Gastrocnemius medialis (tissue), 4 donors: ENCODE data around the gene AKNA. TPM values are rescaled to one million over a fixed set of nuclear protein-coding genes. Genes with fewer than 3 reads are reported as not detected.

Source experiments
- ATAC-seq, 2 donors: fragments of 150-250 bp; one replicate each; pipeline ENCODE4 v1.9.1; 2016
- DNase-seq, 2 donors: peaks; one replicate each; pipeline ENCODE4 v3.0.0-alpha.2; 2019
- H3K27ac ChIP-seq, 4 donors: fragments of 200-600 bp; sonication (generic); 1 replicate in 1 of 4; 2 replicates in 3 of 4; pipeline ENCODE4 v1.5.1; 2016 to 2018; ENCODE audit warnings: mild to moderate bottlenecking in 2 of 4, moderate library complexity in 1 of 4
- H3K27me3 ChIP-seq, 3 donors: fragments of 200-600 bp; sonication (generic) in 2 of 3; 1 replicate in 1 of 3; 2 replicates in 2 of 3; pipeline versions ENCODE4 v1.5.1 to v1.6.0; 2016 to 2019; ENCODE audit warnings: mild to moderate bottlenecking in 1 of 3, moderate library complexity in 1 of 3
- H3K36me3 ChIP-seq, 2 donors: fragments of 200-600 bp; sonication (generic) in 1 of 2; one replicate each; pipeline ENCODE4 v1.5.1; 2017 to 2018
- H3K4me1 ChIP-seq, 2 donors: fragments of 200-600 bp; sonication (generic) in 1 of 2; one replicate each; pipeline ENCODE4 v1.5.1; 2016 to 2017; ENCODE audit warnings: mild to moderate bottlenecking in 2 of 2
- H3K4me3 ChIP-seq, 4 donors: fragments of 200-600 bp; sonication (generic) in 3 of 4; 1 replicate in 1 of 4; 2 replicates in 3 of 4; pipeline ENCODE4 v1.5.1; 2016 to 2019; ENCODE audit warnings: mild to moderate bottlenecking in 2 of 4
- H3K9me3 ChIP-seq, 3 donors: fragments of 200-600 bp; sonication (generic) in 2 of 3; 1 replicate in 1 of 3; 2 replicates in 2 of 3; pipeline ENCODE4 v1.5.1; 2016 to 2019
- CTCF ChIP-seq, 5 experiments: fragments of 450-650 bp in 3 of 5; fragments of 200-600 bp in 2 of 5; sonication (generic) in 2 of 5; IDR thresholded peaks in 4 of 5; conservative IDR thresholded peaks in 1 of 5; 1 replicate in 4 of 5; 2 replicates in 1 of 5; pipeline ENCODE4 v1.5.1; 2016 to 2019; ENCODE audit warnings: antibody characterized with exemption in 5 of 5, mild to moderate bottlenecking in 3 of 5, moderate library complexity in 3 of 5
- POLR2A ChIP-seq, 2 donors: fragments of 450-650 bp; IDR thresholded peaks; one replicate each; pipeline ENCODE4 v1.6.1; 2017; ENCODE audit warnings: antibody characterized with exemption in 2 of 2, mild to moderate bottlenecking in 2 of 2, moderate library complexity in 2 of 2
- in situ Hi-C, 4 donors: fragments of 200-750 bp; cut with MboI; loops; one replicate each; pipeline versions ENCODE4 v1.15.0 to v1.8.0; 2017; ENCODE audit warnings: low sequenced_read_pairs in 4 of 4
- intact Hi-C: fragments of 100-400 bp; cut with DNase I; formaldehyde crosslinking; loops from one replicate; pipeline ENCODE4 v1.15.1; 2023; ENCODE audit warnings: low total_unique reads
- total RNA-seq, 4 donors: library from RNA; depleted of rRNA; stranded (reverse); fragments of >200 nt; gene quantifications; one replicate each; pipeline versions ENCODE4 v1.1.0 to v1.2.3, GENCODE V29; 2016

AKNA gene
- total RNA-seq, 4 donors from 2014 or later: 2.8 to 5.7 (median 3.8) TPM

GRCh38 chr9:114425126-114425525 lies 37.3 kb upstream of the AKNA start:
- no peaks in the 10 kb centered on the region for H3K4me1 ChIP-seq
- in situ Hi-C loops: no loop called here
- ATAC-seq (no peak), DNase-seq (no peak)
- TF ChIP-seq POLR2A (IDR thresholded peaks at IDR 0.05) (no peak), CTCF (IDR thresholded peaks at IDR 0.05 in 4 of 5, conservative IDR thresholded peaks at IDR 0.05 in 1 of 5) (no peak)
- H3K27ac ChIP-seq: no peak overlapping the region
- no peaks in the 10 kb centered on the region for H3K9me3 ChIP-seq
- no peak overlapping the region for H3K4me3 ChIP-seq
- intact Hi-C loops: no loop called here
- H3K27me3 ChIP-seq: no peaks in the 10 kb centered on the region
- no peaks in the 10 kb centered on the region for H3K36me3 ChIP-seq

GRCh38 chr9:114424126-114424525 lies 36.3 kb upstream of the AKNA start:
- TF ChIP-seq CTCF (IDR thresholded peaks at IDR 0.05 in 4 of 5, conservative IDR thresholded peaks at IDR 0.05 in 1 of 5): no peak
- TF ChIP-seq POLR2A (IDR thresholded peaks at IDR 0.05): no peak
- intact Hi-C loops: no loop called here
- DNase-seq: no peak
- H3K27ac ChIP-seq: no peak overlapping the region
- ATAC-seq: no peak
- no peaks in the 10 kb centered on the region for H3K9me3 ChIP-seq
- H3K4me3 ChIP-seq: no peak overlapping the region
- no peaks in the 10 kb centered on the region for H3K36me3 ChIP-seq
- no peaks in the 10 kb centered on the region for H3K4me1 ChIP-seq
- in situ Hi-C loops: loop anchor here in 1 of 4 donors (25.0 kb wide), 1 partner anchor 488 kb away; no protein-coding TSS in a partner anchor
- no peaks in the 10 kb centered on the region for H3K27me3 ChIP-seq

- in situ Hi-C loops: loop anchor here in 1 of 4 donors (25.0 kb wide), 1 partner anchor 489 kb away; no protein-coding TSS in a partner anchor
- no peak overlapping the region for H3K4me3 ChIP-seq
- H3K4me1 ChIP-seq: no peaks in the 10 kb centered on the region
- TF ChIP-seq POLR2A (IDR thresholded peaks at IDR 0.05) (no peak), CTCF (IDR thresholded peaks at IDR 0.05 in 4 of 5, conservative IDR thresholded peaks at IDR 0.05 in 1 of 5) (no peak)
- intact Hi-C loops: no loop called here
- ATAC-seq (no peak), DNase-seq (no peak)
- H3K9me3 ChIP-seq: no peaks in the 10 kb centered on the region
- no peaks in the 10 kb centered on the region for H3K27me3 ChIP-seq
- no peaks in the 10 kb centered on the region for H3K36me3 ChIP-seq
- no peak overlapping the region for H3K27ac ChIP-seq
Observed at GRCh38 chr9:114423181-114423580, 35.4 kb upstream of the AKNA start.

- ATAC-seq (no peak), DNase-seq (no peak)
- Histone ChIP-seq H3K4me3 (no peak overlapping the region), H3K36me3 (no peaks in the 10 kb centered on the region), H3K27me3 (no peaks in the 10 kb centered on the region), H3K9me3 (no peaks in the 10 kb centered on the region), H3K4me1 (no peaks in the 10 kb centered on the region), H3K27ac (no peak overlapping the region)
- in situ Hi-C loops: loop anchor here in 1 of 4 donors (25.0 kb wide), 1 partner anchor 491 kb away; no protein-coding TSS in a partner anchor
- TF ChIP-seq POLR2A (IDR thresholded peaks at IDR 0.05) (no peak), CTCF (IDR thresholded peaks at IDR 0.05 in 4 of 5, conservative IDR thresholded peaks at IDR 0.05 in 1 of 5) (no peak)
- intact Hi-C loops: no loop called here
Observed at GRCh38 chr9:114421147-114421546, 33.4 kb upstream of the AKNA start.

GRCh38 chr9:114419796-114420195 lies 32.0 kb upstream of the AKNA start:
- TF ChIP-seq CTCF (IDR thresholded peaks at IDR 0.05 in 4 of 5, conservative IDR thresholded peaks at IDR 0.05 in 1 of 5): no peak
- TF ChIP-seq POLR2A (IDR thresholded peaks at IDR 0.05): no peak
- DNase-seq: no peak
- Histone ChIP-seq H3K27me3 (no peaks in the 10 kb centered on the region), H3K36me3 (no peaks in the 10 kb centered on the region), H3K9me3 (no peaks in the 10 kb centered on the region), H3K4me1 (no peaks in the 10 kb centered on the region), H3K4me3 (no peak overlapping the region), H3K27ac (no peak overlapping the region)
- intact Hi-C loops (no loop called here), in situ Hi-C loops (loop anchor here in 3 of 4 donors (5.0 to 25.0 kb wide), 3 partner anchors 233 to 493 kb away; partner anchors contain the start of gene TEX53 (in 1 of the 3))
- ATAC-seq: no peak
